ENCODE data around the gene TRAF5.

- TF ChIP-seq CTCF (IDR thresholded peaks at IDR 0.05) = no peak
- no peak for TF ChIP-seq ZFX (IDR thresholded peaks at IDR 0.05; ENCODE audit: borderline replicate concordance)
These were observed 9.5 kb downstream of the TRAF5 start for GRCh38 chr1:211336161-211336560.
